VCaP (cell line): ENCODE measurements around the gene CATSPERZ.

Experiments
- H3K27ac ChIP-seq: fragments of 450-650 bp; 2 replicates; pipeline ENCODE4 v1.5.1; 2017
- TF ChIP-seq, protein P1 (sequence below): fragments of 450-650 bp; conservative IDR thresholded peaks from 2 replicates; pipeline ENCODE4 v1.5.1; 2017; ENCODE audit warnings: mild to moderate bottlenecking, moderate library complexity

CATSPERZ gene

DNA sequence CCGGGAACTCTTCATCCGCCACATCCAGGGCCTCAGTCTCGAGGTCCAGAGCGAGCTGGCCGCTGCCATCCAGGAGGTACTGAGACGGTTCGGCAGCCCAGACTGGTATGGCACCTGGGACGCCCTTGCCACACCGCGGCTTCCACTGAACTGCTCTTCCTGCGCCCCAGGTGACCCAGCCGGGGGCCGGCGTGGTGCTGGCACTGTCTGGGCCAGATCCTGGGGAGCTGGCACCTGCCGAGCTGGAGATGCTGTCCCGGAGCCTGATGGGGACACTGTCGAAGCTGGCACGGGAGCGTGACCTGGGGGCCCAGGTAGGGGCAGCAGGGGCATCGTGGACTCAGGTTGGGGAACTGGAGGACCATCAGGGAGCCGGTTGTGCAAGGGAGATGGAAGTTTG is 41.3 kb downstream of the CATSPERZ start:
- TF ChIP-seq, protein P1, sequence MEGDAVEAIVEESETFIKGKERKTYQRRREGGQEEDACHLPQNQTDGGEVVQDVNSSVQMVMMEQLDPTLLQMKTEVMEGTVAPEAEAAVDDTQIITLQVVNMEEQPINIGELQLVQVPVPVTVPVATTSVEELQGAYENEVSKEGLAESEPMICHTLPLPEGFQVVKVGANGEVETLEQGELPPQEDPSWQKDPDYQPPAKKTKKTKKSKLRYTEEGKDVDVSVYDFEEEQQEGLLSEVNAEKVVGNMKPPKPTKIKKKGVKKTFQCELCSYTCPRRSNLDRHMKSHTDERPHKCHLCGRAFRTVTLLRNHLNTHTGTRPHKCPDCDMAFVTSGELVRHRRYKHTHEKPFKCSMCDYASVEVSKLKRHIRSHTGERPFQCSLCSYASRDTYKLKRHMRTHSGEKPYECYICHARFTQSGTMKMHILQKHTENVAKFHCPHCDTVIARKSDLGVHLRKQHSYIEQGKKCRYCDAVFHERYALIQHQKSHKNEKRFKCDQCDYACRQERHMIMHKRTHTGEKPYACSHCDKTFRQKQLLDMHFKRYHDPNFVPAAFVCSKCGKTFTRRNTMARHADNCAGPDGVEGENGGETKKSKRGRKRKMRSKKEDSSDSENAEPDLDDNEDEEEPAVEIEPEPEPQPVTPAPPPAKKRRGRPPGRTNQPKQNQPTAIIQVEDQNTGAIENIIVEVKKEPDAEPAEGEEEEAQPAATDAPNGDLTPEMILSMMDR = no peak
- H3K27ac ChIP-seq = peak overlapping the region; percentile 94

DNA sequence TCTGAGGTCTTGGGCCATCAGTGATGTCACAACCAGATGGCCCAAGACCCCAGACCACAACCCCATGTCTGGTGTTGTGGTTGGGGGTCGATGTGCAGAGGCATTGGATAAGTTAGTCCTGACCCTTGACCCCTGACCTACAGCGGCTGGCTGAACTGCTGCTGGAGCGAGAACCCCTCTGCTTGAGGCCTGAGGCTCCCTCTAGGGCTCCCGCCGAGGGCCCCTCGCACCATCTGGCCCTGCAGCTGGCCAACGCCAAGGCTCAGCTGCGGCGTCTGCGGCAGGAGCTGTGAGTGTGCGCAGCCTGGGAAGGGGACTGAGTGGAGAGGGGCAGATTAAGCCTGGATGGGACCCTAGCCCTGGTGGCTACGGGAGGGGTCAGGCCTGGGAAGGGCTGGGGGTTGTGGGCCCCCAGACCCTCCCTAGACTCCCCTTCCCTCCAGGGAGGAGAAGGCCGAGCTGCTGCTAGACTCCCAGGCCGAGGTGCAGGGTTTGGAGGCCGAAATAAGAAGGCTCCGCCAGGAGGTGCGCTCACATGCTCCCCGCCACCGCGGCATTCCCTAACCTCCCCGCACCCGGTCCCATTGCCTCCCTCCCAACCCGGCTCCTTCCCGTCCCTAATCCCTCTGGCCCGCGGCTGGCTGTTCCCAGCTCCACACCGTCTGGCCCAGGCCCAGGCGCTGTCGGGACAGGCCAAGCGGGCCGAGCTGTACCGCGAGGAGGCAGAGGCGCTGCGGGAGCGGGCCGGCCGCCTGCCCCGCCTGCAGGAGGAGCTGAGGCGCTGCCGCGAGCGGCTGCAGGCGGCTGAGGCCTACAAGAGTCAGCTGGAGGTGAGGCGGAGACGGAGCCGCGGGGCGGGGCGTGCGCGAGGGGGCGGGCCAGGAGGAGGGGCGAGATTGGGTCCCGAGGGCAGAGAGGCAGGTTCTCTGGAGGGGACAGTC is 42.0 kb downstream of the CATSPERZ start:
- TF ChIP-seq, protein P1 = peak; percentile 97
- H3K27ac ChIP-seq = peak overlapping the region; percentile 94

DNA sequence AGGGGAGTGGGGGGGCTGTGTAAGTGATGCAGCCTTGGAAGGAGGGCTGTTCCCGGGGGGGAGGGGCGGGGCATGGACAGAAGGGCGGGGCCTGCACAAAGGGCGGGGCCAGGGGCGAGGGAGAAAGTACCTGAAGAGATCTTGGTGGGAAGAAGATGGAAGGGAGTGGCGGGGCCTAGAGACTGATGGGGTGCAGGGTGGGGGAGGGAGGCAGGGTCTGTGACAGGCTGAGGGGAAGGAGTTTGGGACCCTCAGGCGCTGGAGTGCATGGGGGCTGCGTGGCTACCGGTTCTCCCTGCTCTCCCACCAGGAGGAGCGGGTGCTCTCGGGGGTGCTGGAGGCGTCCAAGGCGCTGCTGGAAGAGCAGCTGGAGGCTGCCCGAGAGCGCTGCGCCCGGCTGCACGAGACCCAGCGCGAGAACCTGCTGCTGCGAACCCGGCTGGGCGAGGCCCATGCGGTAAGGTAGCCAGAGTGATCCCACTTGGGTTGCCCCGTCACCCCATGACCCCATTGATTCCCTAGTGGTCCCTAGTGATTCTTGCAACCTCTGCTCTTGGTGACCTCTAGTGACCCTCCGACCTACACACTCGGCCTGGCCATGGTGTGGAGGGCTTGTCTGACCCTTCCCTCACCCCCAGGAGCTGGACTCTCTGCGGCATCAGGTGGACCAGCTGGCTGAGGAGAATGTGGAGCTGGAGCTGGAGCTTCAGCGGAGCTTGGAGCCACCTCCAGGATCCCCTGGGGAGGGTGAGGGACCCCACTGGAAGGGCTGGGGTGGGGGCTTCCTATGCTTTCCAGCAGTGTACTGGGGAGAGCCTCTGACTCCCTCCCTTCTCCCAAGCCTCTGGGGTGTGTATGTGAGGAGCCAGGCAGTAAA is 42.9 kb downstream of the CATSPERZ start:
- TF ChIP-seq, protein P1 = no peak
- H3K27ac ChIP-seq = peak overlapping the region; percentile 94

DNA sequence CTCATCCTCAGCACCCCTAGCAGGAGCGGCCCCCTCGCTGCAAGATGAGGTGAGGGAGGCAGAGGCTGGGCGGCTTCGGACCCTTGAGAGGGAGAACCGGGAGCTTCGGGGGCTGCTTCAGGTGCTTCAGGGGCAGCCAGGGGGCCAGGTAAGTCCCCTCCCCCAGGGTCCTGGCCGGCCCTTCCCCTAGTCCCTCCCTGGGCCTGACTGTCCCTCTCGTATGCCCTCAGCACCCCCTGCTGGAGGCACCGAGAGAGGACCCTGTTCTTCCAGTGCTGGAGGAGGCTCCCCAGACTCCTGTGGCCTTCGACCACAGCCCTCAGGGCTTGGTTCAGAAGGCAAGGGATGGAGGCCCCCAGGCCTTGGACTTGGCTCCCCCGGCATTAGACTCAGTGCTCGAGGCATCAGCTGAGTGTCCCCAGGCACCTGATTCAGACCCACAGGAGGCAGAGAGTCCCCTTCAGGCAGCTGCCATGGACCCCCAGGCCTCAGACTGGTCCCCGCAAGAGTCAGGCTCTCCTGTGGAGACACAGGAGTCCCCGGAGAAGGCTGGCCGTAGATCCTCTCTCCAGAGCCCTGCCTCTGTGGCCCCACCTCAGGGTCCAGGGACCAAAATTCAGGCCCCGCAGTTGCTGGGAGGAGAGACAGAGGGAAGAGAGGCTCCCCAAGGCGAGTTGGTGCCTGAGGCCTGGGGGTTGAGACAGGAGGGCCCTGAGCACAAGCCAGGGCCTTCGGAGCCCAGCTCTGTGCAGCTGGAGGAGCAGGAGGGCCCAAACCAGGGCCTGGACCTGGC is 43.8 kb downstream of the CATSPERZ start:
- TF ChIP-seq, protein P1 = peak; percentile 73
- H3K27ac ChIP-seq = peak overlapping the region; percentile 94; the same call in 1 of the 2 replicates

DNA sequence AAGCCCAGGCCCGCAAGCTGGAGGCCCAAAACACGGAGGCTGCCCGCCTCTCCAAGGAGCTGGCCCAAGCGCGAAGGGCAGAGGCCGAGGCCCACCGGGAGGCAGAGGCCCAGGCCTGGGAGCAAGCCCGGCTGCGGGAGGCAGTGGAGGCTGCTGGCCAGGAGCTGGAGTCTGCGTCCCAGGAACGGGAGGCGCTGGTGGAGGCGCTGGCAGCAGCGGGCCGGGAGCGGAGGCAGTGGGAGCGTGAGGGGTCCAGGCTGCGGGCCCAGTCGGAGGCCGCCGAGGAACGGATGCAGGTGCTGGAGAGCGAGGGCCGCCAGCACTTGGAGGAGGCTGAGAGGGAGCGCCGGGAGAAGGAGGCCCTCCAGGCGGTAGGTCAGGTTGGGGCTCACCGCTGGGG is 44.6 kb downstream of the CATSPERZ start:
- H3K27ac ChIP-seq = peak overlapping the region; percentile 94; the same call in 1 of the 2 replicates
- TF ChIP-seq, protein P1 = 0 out of 2 replicates have a peak, but pooled peaks have one; percentile 7

DNA sequence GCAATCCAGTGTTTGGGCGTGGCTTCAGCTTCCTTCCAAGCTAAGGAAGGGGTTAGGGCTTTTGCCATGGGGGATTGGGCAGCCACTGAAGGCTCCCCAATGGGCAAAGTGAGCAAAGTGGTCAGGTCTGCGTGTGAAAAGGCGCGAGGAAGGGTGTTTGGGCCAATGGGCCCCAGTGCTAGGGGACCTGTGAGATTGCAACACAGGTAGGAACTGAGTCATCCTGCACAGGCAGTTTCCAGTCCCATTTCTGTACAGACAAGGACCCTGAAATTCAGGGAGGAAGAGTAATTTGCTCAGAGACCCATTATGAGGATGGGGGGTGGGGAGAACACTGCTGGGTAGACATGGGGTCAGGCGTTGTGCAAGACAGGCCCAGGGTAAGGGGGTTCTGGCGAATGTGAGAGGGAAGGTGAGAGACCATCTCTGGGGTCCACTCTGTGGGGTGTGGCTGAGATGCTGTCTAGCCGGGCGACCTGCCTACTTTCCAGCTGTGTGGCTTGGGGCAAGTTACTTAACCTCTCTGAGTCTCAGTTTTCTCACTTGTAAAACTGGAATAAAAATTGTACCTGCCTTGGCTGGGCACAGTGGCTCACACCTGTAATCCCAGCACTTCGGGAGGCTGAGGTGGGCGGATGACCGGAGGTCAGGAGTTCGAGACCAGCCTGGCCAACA is 47.2 kb downstream of the CATSPERZ start:
- H3K27ac ChIP-seq = no peak overlapping the region
- TF ChIP-seq, protein P1 = no peak
